Fibroblast of peridontal ligament (primary cell): ENCODE measurements around the gene ZNF585A.
"Not testable (repeated sequence)": the region's sequence is repeated elsewhere in the genome, so short reads cannot be mapped to it uniquely, and the experiment has no call there.

Source experiments
- DNase-seq: peaks from one replicate; pipeline ENCODE4 v3.0.0-alpha.2; 2010; ENCODE audit errors: extremely low read depth

ZNF585A gene

GRCh38 chr19:37172368-37173366 lies at the start of gene ZNF585A:
Gene ZNF585A (minus strand): TSS chr19:37172695. CDS start chr19:37169910, 2,785 bp downstream.
- peak; percentile 97 for DNase-seq

- DNase-seq, result no peak
Measured at GRCh38 chr19:37221136-37221535, 48.6 kb upstream of the ZNF585A start.

DNA sequence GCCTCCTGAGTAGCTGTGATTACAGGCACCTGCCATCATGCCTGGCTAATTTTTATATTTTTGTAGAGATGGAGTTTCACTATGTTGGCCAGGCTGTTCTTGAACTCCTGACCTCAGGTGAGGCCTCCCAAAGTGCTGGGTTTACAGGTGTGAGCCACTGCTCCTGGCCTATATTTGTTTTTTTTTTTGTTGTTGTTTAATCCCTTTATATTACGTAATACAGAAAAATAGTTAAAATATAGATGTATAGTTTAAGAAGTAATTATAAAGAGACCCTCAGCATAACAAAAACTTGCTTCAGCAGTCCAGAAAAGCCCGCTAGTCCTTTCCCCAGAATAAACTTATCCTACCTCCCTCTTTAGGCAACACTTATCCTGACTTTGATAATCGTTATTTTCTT lies 47.9 kb upstream of the ZNF585A start:
- DNase-seq, result no peak

GRCh38 chr19:37218592-37218935 lies 46.1 kb upstream of the ZNF585A start:
- DNase-seq, result peak; percentile 52

GRCh38 chr19:37217775-37218591 lies 45.5 kb upstream of the ZNF585A start, which contains the start of gene ZNF383:
Gene ZNF383 (plus strand): TSS chr19:37218214. CDS start chr19:37230454, 12,240 bp downstream.
- peak; percentile 86 for DNase-seq

DNA sequence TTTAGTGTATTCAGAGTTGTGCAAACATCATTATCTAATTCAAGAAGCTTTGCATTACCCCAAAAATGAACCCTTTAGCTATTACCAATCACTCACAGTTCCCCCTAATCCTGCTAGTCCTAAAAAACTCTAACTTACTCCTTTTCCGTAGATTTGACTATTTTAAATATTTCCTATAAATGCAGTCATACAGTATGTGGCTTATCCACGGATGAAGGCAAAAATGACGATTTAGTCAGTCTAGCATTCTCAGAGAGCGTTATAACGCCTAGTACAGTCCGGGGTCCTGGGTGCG lies 44.9 kb upstream of the ZNF585A start:
- no peak for DNase-seq

GRCh38 chr19:37197768-37198167 lies 25.3 kb upstream of the ZNF585A start:
- DNase-seq, result no peak

DNA sequence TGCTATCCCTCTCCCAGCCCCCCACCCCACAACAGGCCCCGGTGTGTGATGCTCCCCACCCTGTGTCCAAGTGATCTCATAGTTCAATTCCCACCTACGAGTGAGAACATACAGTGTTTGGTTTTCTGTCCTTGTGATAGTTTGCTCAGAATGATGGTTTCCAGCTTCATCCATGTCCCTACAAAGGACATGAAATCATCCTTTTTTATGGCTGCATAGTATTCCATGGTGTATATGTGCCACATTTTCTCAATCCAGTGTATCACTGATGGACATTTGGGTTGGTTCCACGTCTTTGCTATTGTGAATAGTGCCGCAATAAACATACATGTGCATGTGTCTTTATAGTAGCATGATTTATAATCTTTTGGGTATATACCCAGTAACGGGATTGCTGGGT lies 24.6 kb upstream of the ZNF585A start:
- DNase-seq, result not testable (repeated sequence)

- not testable (repeated sequence) for DNase-seq
Measured at GRCh38 chr19:37195248-37195647, 22.8 kb upstream of the ZNF585A start.

DNA sequence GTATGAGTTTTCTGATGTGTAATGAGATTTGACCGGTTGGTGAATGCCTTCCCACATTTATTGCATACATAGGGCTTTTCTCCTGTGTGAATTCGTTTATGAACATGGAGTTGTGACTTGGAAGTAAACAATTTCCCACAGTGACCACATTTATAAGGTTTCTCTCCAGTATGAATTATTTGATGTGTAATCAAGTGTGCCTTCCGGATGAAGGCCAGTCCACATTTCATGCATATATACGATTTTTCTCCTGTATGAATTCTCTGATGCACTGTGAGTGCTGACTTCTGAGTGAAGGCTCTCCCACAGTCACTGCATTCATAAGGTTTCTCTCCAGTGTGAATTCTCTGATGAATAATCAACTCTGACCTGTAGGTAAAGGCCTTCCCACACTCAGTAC lies 13.6 kb upstream of the ZNF585A start:
- not testable (repeated sequence) for DNase-seq

GRCh38 chr19:37165635-37166034 lies 6.9 kb downstream of the ZNF585A start:
- DNase-seq, result no peak

DNA sequence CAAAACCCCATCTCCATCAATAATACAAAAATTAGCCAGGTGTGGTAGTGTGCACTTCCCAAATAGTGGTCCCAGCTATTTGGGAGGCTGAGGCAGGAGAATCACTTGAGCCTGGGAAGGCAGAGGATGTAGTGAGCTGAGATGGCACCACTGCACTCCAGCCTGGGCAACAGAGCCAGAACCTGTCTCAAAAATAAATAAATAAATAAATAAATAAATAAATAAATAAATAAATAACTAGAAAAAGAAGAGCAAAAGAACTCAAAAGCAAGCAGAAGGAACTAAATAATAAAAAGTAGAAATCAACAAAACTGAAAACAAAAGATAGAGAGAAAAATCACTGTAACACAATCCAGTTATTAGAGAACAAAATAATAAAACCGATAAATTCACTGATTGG lies 12.3 kb downstream of the ZNF585A start:
- no peak for DNase-seq

DNA sequence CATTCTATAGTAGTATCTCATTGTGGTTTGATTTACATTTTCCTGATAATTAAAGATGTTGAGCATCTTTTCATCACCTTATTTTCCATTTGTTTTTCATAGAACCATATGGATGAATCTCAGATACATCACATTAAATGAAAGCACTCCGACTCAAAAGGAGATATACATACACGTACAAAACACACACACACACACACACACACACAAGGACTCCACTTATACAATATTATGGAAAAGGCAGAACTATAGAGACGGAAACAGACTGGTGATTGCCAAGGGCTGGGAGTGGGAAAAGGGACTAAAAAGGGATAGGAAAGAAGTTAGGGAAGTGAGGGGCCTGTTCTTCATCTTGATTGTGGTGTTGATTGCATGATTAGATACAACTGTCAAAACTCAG lies 24.3 kb downstream of the ZNF585A start:
- DNase-seq, result no peak

- no peak for DNase-seq
Measured at GRCh38 chr19:37136111-37136510, 36.4 kb downstream of the ZNF585A start.

GRCh38 chr19:37128821-37129177 lies 43.7 kb downstream of the ZNF585A start:
- DNase-seq, result no peak

GRCh38 chr19:37127999-37128820 lies 44.3 kb downstream of the ZNF585A start:
- no peak for DNase-seq

- not testable (repeated sequence) for DNase-seq
Measured at GRCh38 chr19:37122093-37122492, 50.4 kb downstream of the ZNF585A start.

DNA sequence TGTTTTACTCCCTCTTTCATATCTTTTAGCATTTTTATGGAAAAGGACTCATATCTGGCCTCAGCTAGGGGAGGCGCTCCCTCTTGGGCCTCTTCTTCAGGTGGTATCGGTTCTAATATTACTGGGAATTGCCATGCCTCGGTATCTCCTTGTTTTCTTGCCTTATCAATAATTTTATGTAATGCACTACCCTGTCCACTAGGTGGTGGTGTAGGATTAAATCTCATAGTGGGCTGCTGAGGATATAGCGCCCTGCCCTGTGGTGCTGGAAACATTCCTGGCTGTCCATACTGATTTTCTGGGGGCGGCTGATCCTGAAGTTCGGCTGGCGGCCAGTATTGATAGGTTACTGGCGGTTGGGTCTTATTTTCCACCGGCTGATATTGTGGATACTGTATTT lies 58.5 kb downstream of the ZNF585A start:
- DNase-seq, result no peak

GRCh38 chr19:37111753-37112152 lies 60.7 kb downstream of the ZNF585A start:
- not testable (repeated sequence) for DNase-seq

- DNase-seq, result not testable (repeated sequence)
Measured at GRCh38 chr19:37104135-37104534, 68.4 kb downstream of the ZNF585A start.

DNA sequence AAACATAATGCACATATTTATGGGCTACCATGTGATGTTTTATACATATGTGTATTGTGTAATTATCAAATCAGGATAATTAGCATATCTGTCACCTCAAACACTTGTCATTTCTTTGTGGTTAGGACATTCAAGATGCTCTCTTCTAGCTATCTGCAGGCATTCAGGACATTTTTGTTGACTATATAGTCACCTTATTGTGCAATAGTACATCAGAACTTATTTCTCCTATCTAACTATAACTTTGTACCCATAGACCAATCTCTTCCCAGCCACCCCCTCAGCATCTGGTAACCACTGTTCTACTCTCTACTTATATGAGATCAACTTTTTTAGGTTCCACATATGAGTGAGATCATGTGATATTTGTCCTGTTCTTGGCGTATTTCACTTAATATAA lies 73.9 kb downstream of the ZNF585A start:
- no peak for DNase-seq

- DNase-seq, result no peak
Measured at GRCh38 chr19:37095859-37096258, 76.6 kb downstream of the ZNF585A start.
